ENCODE measurements around the gene PHF2.

DNA sequence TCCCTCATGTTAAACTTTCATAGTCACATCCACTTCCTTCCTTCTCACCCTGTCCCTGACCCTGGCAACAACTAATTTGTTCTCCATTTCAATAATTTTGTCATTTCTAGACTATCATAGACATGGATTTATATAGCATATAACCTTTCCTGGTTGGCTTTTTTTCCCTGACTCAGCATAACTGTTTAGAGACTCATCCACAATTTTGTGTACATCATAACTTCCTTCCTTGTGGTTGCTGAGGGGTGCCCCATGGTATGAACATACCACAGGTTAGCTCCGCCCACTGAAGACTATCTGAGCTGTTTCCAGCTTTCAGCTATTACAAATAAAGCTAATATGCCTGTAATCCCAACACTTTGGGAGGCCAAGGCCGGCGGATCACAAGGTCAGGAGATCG, 137.3 kb downstream of the PHF2 start:
- TF ChIP-seq, protein P1, sequence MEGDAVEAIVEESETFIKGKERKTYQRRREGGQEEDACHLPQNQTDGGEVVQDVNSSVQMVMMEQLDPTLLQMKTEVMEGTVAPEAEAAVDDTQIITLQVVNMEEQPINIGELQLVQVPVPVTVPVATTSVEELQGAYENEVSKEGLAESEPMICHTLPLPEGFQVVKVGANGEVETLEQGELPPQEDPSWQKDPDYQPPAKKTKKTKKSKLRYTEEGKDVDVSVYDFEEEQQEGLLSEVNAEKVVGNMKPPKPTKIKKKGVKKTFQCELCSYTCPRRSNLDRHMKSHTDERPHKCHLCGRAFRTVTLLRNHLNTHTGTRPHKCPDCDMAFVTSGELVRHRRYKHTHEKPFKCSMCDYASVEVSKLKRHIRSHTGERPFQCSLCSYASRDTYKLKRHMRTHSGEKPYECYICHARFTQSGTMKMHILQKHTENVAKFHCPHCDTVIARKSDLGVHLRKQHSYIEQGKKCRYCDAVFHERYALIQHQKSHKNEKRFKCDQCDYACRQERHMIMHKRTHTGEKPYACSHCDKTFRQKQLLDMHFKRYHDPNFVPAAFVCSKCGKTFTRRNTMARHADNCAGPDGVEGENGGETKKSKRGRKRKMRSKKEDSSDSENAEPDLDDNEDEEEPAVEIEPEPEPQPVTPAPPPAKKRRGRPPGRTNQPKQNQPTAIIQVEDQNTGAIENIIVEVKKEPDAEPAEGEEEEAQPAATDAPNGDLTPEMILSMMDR (IDR thresholded peaks at IDR 0.05): no peak
- TF ChIP-seq POLR2A (IDR thresholded peaks at IDR 0.05): no peak
- TF ChIP-seq POLR2AphosphoS5 (IDR thresholded peaks at IDR 0.05): no peak

Data from breast epithelium (tissue), 3 donors.